Epithelial cell of proximal tubule (primary cell): ENCODE results near the gene AQP12A. TPM values are rescaled to one million over a fixed set of nuclear protein-coding genes. Genes with fewer than 3 reads are reported as not detected.

Source experiments
- DNase-seq: peaks from one replicate; pipeline ENCODE4 v3.0.0-alpha.2; 2011; ENCODE audit warnings: low read depth
- H3K4me3 ChIP-seq: 2 replicates; pipeline ENCODE4 v1.5.1; 2011; ENCODE audit warnings: low read depth, mild to moderate bottlenecking, low read length
- CTCF ChIP-seq: conservative IDR thresholded peaks from 2 replicates; pipeline ENCODE4 v1.5.1; 2012; ENCODE audit warnings: low read depth, mild to moderate bottlenecking, low read length
- total RNA-seq: library from RNA; depleted of rRNA; stranded (reverse); fragments of >200 nt; gene quantifications from 2 replicates; pipeline ENCODE4 v1.2.3, GENCODE V29; 2015

The AQP12A gene
- total RNA-seq, 1 donor from 2014 or later, result not detected

DNA sequence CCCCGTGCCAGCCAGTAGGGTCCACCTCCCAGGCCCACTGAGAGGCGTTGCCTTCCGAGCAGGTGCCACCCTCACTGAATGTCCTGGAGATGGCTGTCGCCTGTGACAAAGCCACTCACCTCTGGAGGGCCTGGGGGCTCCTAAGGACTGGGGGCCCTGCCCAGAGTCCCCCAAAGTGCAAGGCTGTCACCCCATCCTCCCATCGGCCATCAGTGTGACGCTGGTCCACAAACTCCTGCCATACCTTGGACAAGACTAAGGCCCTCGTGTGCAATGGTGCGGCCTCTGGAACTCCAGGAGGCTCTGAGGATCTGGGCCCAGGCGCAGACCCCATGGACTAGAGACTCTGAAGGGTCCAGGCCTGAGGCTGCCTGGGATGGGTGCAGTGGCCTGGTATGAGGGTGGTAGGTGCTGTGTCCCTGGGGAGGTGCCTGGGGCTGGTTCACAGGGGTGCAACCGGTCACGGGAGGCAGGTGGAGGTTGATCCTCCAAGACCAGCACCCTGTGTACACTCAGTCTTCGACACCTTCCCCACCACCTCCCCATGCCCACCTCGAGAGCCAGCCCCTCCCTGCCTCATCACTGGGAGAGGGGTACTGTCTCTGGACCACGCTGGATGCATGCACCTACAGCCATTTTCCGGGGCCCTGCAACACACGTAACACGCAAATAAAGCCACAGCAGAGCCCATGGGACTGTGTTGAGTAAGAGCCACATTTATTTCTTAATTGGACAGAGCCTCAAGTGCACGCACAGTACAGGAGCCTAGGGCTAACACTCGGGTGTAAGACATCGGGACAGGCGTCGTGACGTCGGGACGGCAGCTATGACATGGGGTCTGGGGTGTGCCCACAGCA is 21.6 kb downstream of the AQP12A start:
- DNase-seq, result no peak
- TF ChIP-seq CTCF, result no peak
- H3K4me3 ChIP-seq, result no peak overlapping the region

- DNase-seq, result no peak
- H3K4me3 ChIP-seq, result no peak overlapping the region
- TF ChIP-seq CTCF, result no peak
Observed at GRCh38 chr2:240713928-240714746, 22.5 kb downstream of the AQP12A start.

DNA sequence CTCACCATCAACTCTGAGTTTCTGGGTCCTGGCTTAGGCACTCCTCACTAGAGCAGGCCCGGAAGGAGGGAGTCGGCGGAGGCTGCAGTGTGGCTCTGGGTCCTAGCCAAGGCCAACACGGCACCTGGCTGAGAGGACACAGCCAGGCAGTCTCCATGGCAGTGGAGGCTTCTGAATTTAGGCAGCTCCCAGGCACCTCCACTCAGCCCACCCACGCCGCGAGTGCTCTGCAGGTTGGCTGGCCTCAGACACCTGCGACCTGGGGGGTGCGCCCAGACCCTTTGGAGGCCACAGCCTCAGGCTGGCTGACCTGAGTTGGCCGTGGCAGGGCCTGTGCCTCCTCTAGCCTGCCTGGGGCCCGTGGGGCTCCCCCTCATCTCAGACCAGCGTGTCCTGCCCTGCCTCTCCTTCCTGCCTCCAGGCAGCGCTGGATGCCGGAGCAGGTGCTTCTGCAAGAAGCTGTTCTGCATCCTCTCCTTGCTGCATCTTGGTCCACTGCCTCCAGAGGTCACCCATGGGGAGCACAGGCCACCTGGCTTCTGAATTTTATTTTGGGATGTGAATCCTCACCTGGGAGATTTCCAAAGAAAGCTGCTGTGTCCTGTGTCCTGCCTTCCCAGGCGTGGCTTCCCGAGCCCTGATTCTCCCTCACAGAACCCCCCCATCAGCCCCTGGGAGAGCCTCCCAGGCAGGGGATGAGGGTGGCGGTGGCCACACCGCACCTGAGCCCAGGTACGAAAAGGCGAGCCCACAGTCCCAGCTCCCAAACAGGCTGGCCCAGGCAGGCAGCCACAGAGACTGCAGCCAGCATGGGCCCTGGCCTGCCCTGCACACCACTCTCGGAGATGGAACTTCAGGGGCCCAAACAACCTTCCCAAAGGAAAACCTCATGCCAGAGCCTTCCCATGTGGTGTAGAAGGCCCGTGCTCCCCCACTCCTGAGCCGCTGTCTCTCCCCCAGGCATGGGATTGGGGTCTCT is 23.4 kb downstream of the AQP12A start:
- H3K4me3 ChIP-seq, result no peak overlapping the region
- TF ChIP-seq CTCF, result no peak
- no peak for DNase-seq

GRCh38 chr2:240716130-240716798 is 24.6 kb downstream of the AQP12A start:
- H3K4me3 ChIP-seq, result no peak overlapping the region
- DNase-seq, result no peak
- no peak for TF ChIP-seq CTCF

DNA sequence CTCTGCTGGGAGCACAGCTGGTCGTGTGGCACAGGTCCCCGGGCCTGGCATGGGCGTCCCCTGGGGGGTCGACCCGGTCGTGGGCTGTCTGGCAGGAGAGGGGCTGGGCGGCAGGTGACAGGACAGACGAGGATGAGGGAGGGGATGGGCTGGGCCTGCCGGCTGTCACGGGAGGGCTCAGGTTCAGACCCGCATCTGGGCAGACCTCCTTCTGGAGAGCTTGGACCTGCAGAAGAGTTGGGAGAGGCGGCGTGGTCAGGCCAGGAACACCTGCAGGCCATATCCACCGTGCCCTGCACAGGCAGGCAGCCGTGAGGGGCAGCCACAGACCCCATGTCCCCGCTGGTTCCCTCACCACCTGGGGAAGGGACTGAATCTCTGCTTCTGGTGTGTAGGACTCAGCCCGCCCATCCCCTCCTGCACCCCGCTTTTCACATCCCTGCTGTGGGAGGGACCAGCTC is 25.5 kb downstream of the AQP12A start:
- no peak for DNase-seq
- TF ChIP-seq CTCF, result no peak
- H3K4me3 ChIP-seq, result no peak overlapping the region
